K562 (cell line): Measurements from ENCODE around the gene KDELR3. TPM values are rescaled to one million over a fixed set of nuclear protein-coding genes. Genes with fewer than 3 reads are reported as not detected.

Source experiments
- ATAC-seq: fragments of 200-7000 bp; cut with Tn5 transposase; 3 replicates; pipeline ENCODE4 v1.9.1; 2020; ENCODE audit warnings: moderate library complexity
- BruUV-seq: library from RNA; stranded (reverse); fragments of 400-500 nt; replicated peaks from 2 replicates; lab custom pipeline; 2021; lab: Mats Ljungman, UMichigan
- CTCF ChIA-PET: fragments of 300-600 bp; formaldehyde crosslinking; extraction: SDS; loops from one replicate; lab custom pipeline; 2021; ENCODE audit warnings: low intra/inter-chr PET ratio; lab: Yijun Ruan, JAX
- POLR2A ChIA-PET: fragments of 300-600, 350-650 bp; sonication (Branson Sonifier 250); formaldehyde crosslinking; extraction: SDS; loops from one replicate; lab custom pipeline; 2021; ENCODE audit warnings: antibody characterized with exemption, inconsistent platforms; lab: Yijun Ruan, JAX
- DNase-seq, 4 experiments: peaks; one replicate each; pipeline versions ENCODE4 v3.0.0 to v3.0.0-alpha.2; 2011 to 2018; ENCODE audit warnings: low spot score in 3 of 4, mixed read lengths in 3 of 4; ENCODE audit errors: extremely low read depth in 1 of 4
- FAIRE-seq: peaks from 2 replicates; lab custom pipeline; 2011; peaks lifted over from hg19 to GRCh38; lab: Jason Lieb, UNC
- H2AFZ ChIP-seq: 2 replicates; pipeline ENCODE4 v1.6.0; 2011; ENCODE audit warnings: low read depth, low read length, control low read depth, inconsistent platforms
- H3K27ac ChIP-seq: fragments of 200-600 bp; 3 replicates; pipeline ENCODE4 v1.8.0; 2011; ENCODE audit warnings: low read depth, mild to moderate bottlenecking, control low read depth, inconsistent platforms, low read length, moderate library complexity, mixed read lengths; ENCODE audit errors: extremely low read depth
- H3K27me3 ChIP-seq, 2 experiments: fragments of 300-600 bp in 1 of 2; 2 replicates in 1 of 2; 3 replicates in 1 of 2; pipeline versions ENCODE4 v1.6.0 to v1.8.0; 2011; ENCODE audit warnings: inconsistent platforms in 2 of 2, low read length in 2 of 2, mild to moderate bottlenecking in 1 of 2, mixed read lengths in 1 of 2, moderate library complexity in 1 of 2; ENCODE audit not compliant: control insufficient read depth in 2 of 2, insufficient read depth in 2 of 2
- H3K36me3 ChIP-seq: fragments of 300-600 bp; 3 replicates; pipeline ENCODE4 v1.8.0; 2011; ENCODE audit warnings: mild to moderate bottlenecking, low read length, inconsistent platforms; ENCODE audit not compliant: control insufficient read depth, insufficient read depth
- H3K4me1 ChIP-seq, 2 experiments: fragments of 200-600 bp in 1 of 2; replicated peaks in 1 of 2; 2 replicates in 1 of 2; 3 replicates in 1 of 2; pipeline versions ENCODE4 v1.5.1 to v1.8.0; 2011; ENCODE audit warnings: inconsistent platforms in 2 of 2, low read length in 2 of 2, mild to moderate bottlenecking in 1 of 2, mixed read lengths in 1 of 2, moderate library complexity in 1 of 2; ENCODE audit not compliant: control insufficient read depth in 2 of 2, insufficient read depth in 2 of 2
- H3K4me2 ChIP-seq: 2 replicates; pipeline ENCODE4 v1.6.1; 2011; ENCODE audit warnings: low read length, control low read depth, inconsistent platforms, mixed read lengths; ENCODE audit not compliant: insufficient read depth
- H3K4me3 ChIP-seq: fragments of 200-600 bp; sonication (generic), shearing (Covaris generic); 2 replicates; pipeline ENCODE4 v1.5.1; 2016; ENCODE audit warnings: control low read depth, inconsistent platforms
- H3K79me2 ChIP-seq: fragments of 200-600 bp; 3 replicates; pipeline ENCODE4 v1.8.0; 2011; ENCODE audit warnings: low read length, inconsistent platforms; ENCODE audit not compliant: control insufficient read depth, insufficient read depth
- H3K9ac ChIP-seq, 2 experiments: 2 replicates each; pipeline versions ENCODE4 v1.6.0 to v1.6.1; 2011; ENCODE audit warnings: low read depth in 2 of 2, low read length in 2 of 2, control low read depth in 1 of 2, inconsistent platforms in 1 of 2, mild to moderate bottlenecking in 1 of 2, mixed read lengths in 1 of 2; ENCODE audit not compliant: insufficient read depth in 1 of 2
- H3K9me1 ChIP-seq: one replicate; pipeline ENCODE4 v1.6.0; 2011; ENCODE audit warnings: inconsistent platforms, mild to moderate bottlenecking, low read length, moderate library complexity; ENCODE audit not compliant: control insufficient read depth, insufficient read depth
- H3K9me3 ChIP-seq: replicated peaks from 2 replicates; pipeline ENCODE4 v1.5.1; 2011; ENCODE audit warnings: low read depth, low read length, inconsistent platforms; ENCODE audit not compliant: control insufficient read depth, insufficient read depth
- H4K20me1 ChIP-seq: replicated peaks from 2 replicates; pipeline ENCODE4 v1.6.1; 2011; ENCODE audit warnings: low read length, inconsistent platforms, mixed read lengths; ENCODE audit not compliant: control insufficient read depth, insufficient read depth
- SMAD3 ChIP-seq: fragments of 450-650 bp; formaldehyde crosslinking; conservative IDR thresholded peaks from 2 replicates; pipeline ENCODE4 v1.4.0; 2020; ENCODE audit warnings: mild to moderate bottlenecking
- TCF15 ChIP-seq: fragments of 250-450 bp; sonication (Bioruptor Pico); IDR thresholded peaks from 2 replicates; pipeline ENCODE4 v1.8.0; 2022; ENCODE audit warnings: moderate library complexity, mild to moderate bottlenecking, inconsistent platforms
- ZKSCAN1 ChIP-seq: fragments of 150-350 bp; IDR thresholded peaks from 2 replicates; pipeline ENCODE4 v1.6.1; 2016; ENCODE audit warnings: low read depth, low read length
- WGBS: fragments of 100-300 bp; shearing (Covaris generic); methylation state at CpG from one replicate; pipeline ENCODE4 v1.1.6; 2016; ENCODE audit warnings: low coverage, mixed read lengths; ENCODE audit not compliant: insufficient coverage; ENCODE audit errors: missing lambda C conversion rate; 5-methylcytosine and 5-hydroxymethylcytosine counted together
- in situ Hi-C: fragments of 300-500 bp; cut with MboI; formaldehyde crosslinking; loops from 4 replicates; pipeline ENCODE4 v1.15.0; 2018; ENCODE audit warnings: inconsistent platforms, mixed read lengths
- intact Hi-C: fragments of 100-400 bp; cut with micrococcal nuclease; formaldehyde crosslinking; loops from 2 replicates; pipeline ENCODE4 v1.14.2; 2022
- polyA plus RNA-seq, 8 experiments: library from polyadenylated mRNA; depleted of rRNA in 4 of 8; stranded (reverse) in 5 of 8; unstranded in 3 of 8; fragments of >200 nt; fragmentation: Nextera tagmentation in 2 of 8; fragmentation: Illumina TruSeq in 1 of 8; extraction: Ambion mirVana in 2 of 8; extraction: Trizol in 1 of 8; gene quantifications; 2 replicates each; pipeline versions ENCODE4 v1.2.1 to v1.2.3, GENCODE V29; 2011 to 2014; ENCODE audit warnings: inconsistent platforms in 1 of 8, missing spikeins in 1 of 8
- total RNA-seq, 7 experiments: library from RNA; depleted of rRNA in 6 of 7; stranded (reverse); fragments of >200 nt in 6 of 7; fragmentation: Illumina TruSeq in 2 of 7; extraction: Trizol in 2 of 7; gene quantifications; 2 replicates each; pipeline versions ENCODE4 v1.2.1 to v1.2.3, GENCODE V29; 2011 to 2021; ENCODE audit warnings: low replicate concordance in 1 of 7
- TF ChIP-seq, protein P1 (sequence below): fragments of 450-650 bp; IDR thresholded peaks from 2 replicates; pipeline ENCODE4 v1.7.0; 2016; ENCODE audit warnings: borderline replicate concordance

The KDELR3 gene
- total and polyA plus RNA-seq, 9 of the 15 experiments (the other 6 are each of a cell fraction or from before 2014, with no cell fraction given), result 7.1 to 44.8 (median 9.6) TPM

- TF ChIP-seq, protein P1, sequence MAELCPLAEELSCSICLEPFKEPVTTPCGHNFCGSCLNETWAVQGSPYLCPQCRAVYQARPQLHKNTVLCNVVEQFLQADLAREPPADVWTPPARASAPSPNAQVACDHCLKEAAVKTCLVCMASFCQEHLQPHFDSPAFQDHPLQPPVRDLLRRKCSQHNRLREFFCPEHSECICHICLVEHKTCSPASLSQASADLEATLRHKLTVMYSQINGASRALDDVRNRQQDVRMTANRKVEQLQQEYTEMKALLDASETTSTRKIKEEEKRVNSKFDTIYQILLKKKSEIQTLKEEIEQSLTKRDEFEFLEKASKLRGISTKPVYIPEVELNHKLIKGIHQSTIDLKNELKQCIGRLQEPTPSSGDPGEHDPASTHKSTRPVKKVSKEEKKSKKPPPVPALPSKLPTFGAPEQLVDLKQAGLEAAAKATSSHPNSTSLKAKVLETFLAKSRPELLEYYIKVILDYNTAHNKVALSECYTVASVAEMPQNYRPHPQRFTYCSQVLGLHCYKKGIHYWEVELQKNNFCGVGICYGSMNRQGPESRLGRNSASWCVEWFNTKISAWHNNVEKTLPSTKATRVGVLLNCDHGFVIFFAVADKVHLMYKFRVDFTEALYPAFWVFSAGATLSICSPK, result no peak
- no peak for TF ChIP-seq SMAD3 (CRISPR knock-in tag)
These were observed 14.9 kb downstream of the KDELR3 start (continued) for GRCh38 chr22:38482662-38483308.

DNA sequence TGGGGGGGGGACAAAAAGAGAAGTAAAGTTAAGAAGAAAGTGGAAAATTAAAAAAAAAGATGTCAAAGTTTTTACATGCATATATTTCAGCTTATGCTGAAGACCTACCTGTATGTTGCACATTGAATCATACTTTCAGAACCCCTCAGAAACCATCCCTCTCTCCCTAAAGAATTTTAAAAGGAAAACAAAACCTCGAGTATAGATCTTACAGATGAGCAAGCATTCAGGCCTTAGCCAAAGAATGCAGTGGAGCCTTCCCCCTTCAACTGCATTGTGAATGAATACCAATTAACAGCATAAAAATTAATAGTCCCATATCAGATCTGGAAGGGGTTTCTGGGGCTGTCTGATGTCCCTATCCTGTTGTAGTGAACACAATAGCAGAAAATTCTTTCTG, 16.3 kb downstream of the KDELR3 start:
- TF ChIP-seq TCF15 (CRISPR knock-in tag) (no peak), ZKSCAN1 (no peak)
- TF ChIP-seq, all 486 proteins: peak for 0
- H2AFZ ChIP-seq, result no peak overlapping the region
- no peaks in the 10 kb centered on the region for H3K27me3 ChIP-seq
- peaks cover 82% of the 10 kb centered on the region for H3K36me3 ChIP-seq
- ChIA-PET POLR2A (no interaction called here), CTCF (no interaction called here)
- no peaks in the 10 kb centered on the region for H3K4me1 ChIP-seq
- H3K4me3 ChIP-seq, result no peak overlapping the region
- no peaks in the 10 kb centered on the region for H4K20me1 ChIP-seq
- in situ Hi-C loops (no loop called here), intact Hi-C loops (no loop called here)
- H3K9ac ChIP-seq, result no peak overlapping the region
- H3K9me3 ChIP-seq, result no peaks in the 10 kb centered on the region
- WGBS, result 100% methylated on average over 1 of the region's 1 CpG
- FAIRE-seq (no peak), DNase-seq (no peak), ATAC-seq (no peak)
- peaks cover 3% of the 10 kb centered on the region for H3K9me1 ChIP-seq
- no peak overlapping the region for H3K4me2 ChIP-seq
- H3K79me2 ChIP-seq, result no peaks in the 10 kb centered on the region; the same call in 2 of the 3 replicates
- BruUV-seq, result no TSS peak
- no peak overlapping the region for H3K27ac ChIP-seq
